ENCODE results near the gene ZNF850. TPM values are rescaled to one million over a fixed set of nuclear protein-coding genes. Genes with fewer than 3 reads are reported as not detected.
"Not testable (repeated sequence)": the region's sequence is repeated elsewhere in the genome, so short reads cannot be mapped to it uniquely, and the experiment has no call there.

The ZNF850 gene
- total RNA-seq (2014; rRNA removed; shearing (Covaris generic)), result 2.6 and 3.8 TPM in 2 replicates

- in situ Hi-C loops (cut with HindIII; ENCODE audit: low sequenced_read_pairs), result no loop called here
- peak; percentile 97 for DNase-seq (ENCODE audit: low spot score)
Measured at GRCh38 chr19:36772311-36773222, at the start of gene ZNF850. Gene ZNF850 (minus strand): TSS chr19:36772807. CDS start chr19:36762606, 10,201 bp downstream.

GRCh38 chr19:36821758-36822157 is 49.2 kb upstream of the ZNF850 start:
- no peak for DNase-seq (ENCODE audit: low spot score)
- in situ Hi-C loops (cut with HindIII; ENCODE audit: low sequenced_read_pairs), result no loop called here

GRCh38 chr19:36819130-36819630 is 46.6 kb upstream of the ZNF850 start:
- in situ Hi-C loops (cut with HindIII; ENCODE audit: low sequenced_read_pairs), result no loop called here
- DNase-seq (ENCODE audit: low spot score), result no peak

- DNase-seq (ENCODE audit: low spot score), result no peak
- in situ Hi-C loops (cut with HindIII; ENCODE audit: low sequenced_read_pairs), result no loop called here
Measured at GRCh38 chr19:36807029-36807428, 34.4 kb upstream of the ZNF850 start.

- no peak for DNase-seq (ENCODE audit: low spot score)
- in situ Hi-C loops (cut with HindIII; ENCODE audit: low sequenced_read_pairs), result no loop called here
Measured at GRCh38 chr19:36805364-36805763, 32.8 kb upstream of the ZNF850 start.

GRCh38 chr19:36797786-36798108 is 25.1 kb upstream of the ZNF850 start:
- no peak for DNase-seq (ENCODE audit: low spot score)

GRCh38 chr19:36796714-36796992 is 24.0 kb upstream of the ZNF850 start:
- no peak for DNase-seq (ENCODE audit: low spot score)
- in situ Hi-C loops (cut with HindIII; ENCODE audit: low sequenced_read_pairs), result no loop called here

More at GRCh38 chr19:36797786-36798108, 25.1 kb upstream of the ZNF850 start:
- in situ Hi-C loops (cut with HindIII; ENCODE audit: low sequenced_read_pairs), result no loop called here

- in situ Hi-C loops (cut with HindIII; ENCODE audit: low sequenced_read_pairs), result not testable (repeated sequence)
- peak; percentile 39 for DNase-seq (ENCODE audit: low spot score)
Measured at GRCh38 chr19:36791420-36792141, 19.0 kb upstream of the ZNF850 start.

- in situ Hi-C loops (cut with HindIII; ENCODE audit: low sequenced_read_pairs), result no loop called here
Measured at GRCh38 chr19:36775768-36776167, 3.2 kb upstream of the ZNF850 start.

GRCh38 chr19:36773223-36773579 is 594 bp upstream of the ZNF850 start:
- in situ Hi-C loops (cut with HindIII; ENCODE audit: low sequenced_read_pairs), result no loop called here
- DNase-seq (ENCODE audit: low spot score), result no peak

More at GRCh38 chr19:36775768-36776167, 3.2 kb upstream of the ZNF850 start:
- DNase-seq (ENCODE audit: low spot score), result peak; percentile 60

GRCh38 chr19:36771261-36772231 is 1.1 kb downstream of the ZNF850 start:
- DNase-seq (ENCODE audit: low spot score), result peak; percentile 2
- in situ Hi-C loops (cut with HindIII; ENCODE audit: low sequenced_read_pairs), result no loop called here

GRCh38 chr19:36750066-36750691 is 22.4 kb downstream of the ZNF850 start:
- DNase-seq (ENCODE audit: low spot score), result no peak
- in situ Hi-C loops (cut with HindIII; ENCODE audit: low sequenced_read_pairs), result no loop called here

GRCh38 chr19:36749613-36750012 is 23.0 kb downstream of the ZNF850 start:
- in situ Hi-C loops (cut with HindIII; ENCODE audit: low sequenced_read_pairs); DNase-seq (ENCODE audit: low spot score): not testable (repeated sequence)

- no peak for DNase-seq (ENCODE audit: low spot score)
- in situ Hi-C loops (cut with HindIII; ENCODE audit: low sequenced_read_pairs), result no loop called here
Measured at GRCh38 chr19:36748431-36749275, 24.0 kb downstream of the ZNF850 start.

- no peak for DNase-seq (ENCODE audit: low spot score)
- in situ Hi-C loops (cut with HindIII; ENCODE audit: low sequenced_read_pairs), result no loop called here
Measured at GRCh38 chr19:36747750-36748149, 24.9 kb downstream of the ZNF850 start.

- in situ Hi-C loops (cut with HindIII; ENCODE audit: low sequenced_read_pairs), result no loop called here
- DNase-seq (ENCODE audit: low spot score), result no peak
Measured at GRCh38 chr19:36745870-36746269, 26.7 kb downstream of the ZNF850 start.

- DNase-seq (ENCODE audit: low spot score); in situ Hi-C loops (cut with HindIII; ENCODE audit: low sequenced_read_pairs): not testable (repeated sequence)
Measured at GRCh38 chr19:36736166-36736565, 36.4 kb downstream of the ZNF850 start.

Measured in G401 (cell line).